Brain microvascular endothelial cell (primary cell): Measurements from ENCODE around the gene SERGEF.

Experiments
- DNase-seq: peaks from one replicate; pipeline ENCODE4 v3.0.0-alpha.2; 2020
- H3K27ac ChIP-seq: fragments of 250-450 bp; sonication (Bioruptor Pico); 2 replicates; pipeline ENCODE4 v1.5.1; 2020; ENCODE audit warnings: mild to moderate bottlenecking, moderate library complexity
- H3K27me3 ChIP-seq: fragments of 250-450 bp; sonication (Bioruptor Pico); replicated peaks from 2 replicates; pipeline ENCODE4 v1.5.1; 2020; ENCODE audit warnings: mild to moderate bottlenecking
- H3K36me3 ChIP-seq: fragments of 250-450 bp; sonication (Bioruptor Pico); replicated peaks from 2 replicates; pipeline ENCODE4 v1.5.1; 2020; ENCODE audit warnings: mild to moderate bottlenecking
- H3K4me3 ChIP-seq: 2 replicates; pipeline ENCODE4 v1.5.1; 2011; ENCODE audit warnings: low read depth, mild to moderate bottlenecking, control low read depth, low read length, moderate library complexity
- CTCF ChIP-seq: IDR thresholded peaks from 2 replicates; pipeline ENCODE4 v1.5.1; 2011; ENCODE audit warnings: low read depth, mild to moderate bottlenecking, moderate library complexity, low read length, control low read depth, inconsistent platforms; ENCODE audit errors: missing control alignments
- in situ Hi-C: cut with HindIII; loops from 2 replicates; pipeline ENCODE4 v1.10.0; 2017; ENCODE audit warnings: low sequenced_read_pairs, low pct_ligation_motif_present

SERGEF gene

GRCh38 chr11:17986007-17986710, 26.7 kb downstream of the SERGEF start:
- H3K27ac ChIP-seq = no peak overlapping the region
- peak; percentile 53 for DNase-seq
- no peak overlapping the region for H3K4me3 ChIP-seq
- TF ChIP-seq CTCF = no peak
- no peaks in the 10 kb centered on the region for H3K27me3 ChIP-seq
- H3K36me3 ChIP-seq = no peaks in the 10 kb centered on the region
- in situ Hi-C loops = loop anchor here (25.0 kb wide), 1 partner anchor 249 kb away; the partner anchor contains the start of gene KCNC1

- in situ Hi-C loops = loop anchor here (25.0 kb wide), 1 partner anchor 248 kb away; the partner anchor contains the start of gene KCNC1
- Histone ChIP-seq H3K4me3 (no peak overlapping the region), H3K27me3 (no peaks in the 10 kb centered on the region), H3K36me3 (no peaks in the 10 kb centered on the region), H3K27ac (no peak overlapping the region)
- DNase-seq = no peak
- no peak for TF ChIP-seq CTCF
Observed at GRCh38 chr11:17985517-17985916, 27.3 kb downstream of the SERGEF start.

GRCh38 chr11:17983569-17983968, 29.3 kb downstream of the SERGEF start:
- in situ Hi-C loops = loop anchor here (25.0 kb wide), 1 partner anchor 246 kb away; the partner anchor contains the start of gene KCNC1
- DNase-seq = no peak
- TF ChIP-seq CTCF = no peak
- H3K36me3 ChIP-seq = no peaks in the 10 kb centered on the region
- H3K4me3 ChIP-seq = no peak overlapping the region
- no peaks in the 10 kb centered on the region for H3K27me3 ChIP-seq
- no peak overlapping the region for H3K27ac ChIP-seq

GRCh38 chr11:17979770-17980371, 33.0 kb downstream of the SERGEF start:
- in situ Hi-C loops = loop anchor here (25.0 kb wide), 1 partner anchor 243 kb away; the partner anchor contains the start of gene KCNC1
- Histone ChIP-seq H3K4me3 (no peak overlapping the region), H3K27ac (no peak overlapping the region), H3K36me3 (no peaks in the 10 kb centered on the region), H3K27me3 (no peaks in the 10 kb centered on the region)
- DNase-seq = no peak
- TF ChIP-seq CTCF = peak; percentile 93

- Histone ChIP-seq H3K4me3 (no peak overlapping the region), H3K27ac (no peak overlapping the region), H3K36me3 (no peaks in the 10 kb centered on the region), H3K27me3 (no peaks in the 10 kb centered on the region)
- peak; percentile 33 for DNase-seq
- peak; percentile 96 for TF ChIP-seq CTCF
- in situ Hi-C loops = loop anchor here (25.0 kb wide), 1 partner anchor 241 kb away; the partner anchor contains the start of gene KCNC1
Observed at GRCh38 chr11:17978553-17979287, 34.1 kb downstream of the SERGEF start.
